Amygdala (tissue), 56 donors: ENCODE data around the gene PHACTR1.
A peak's percentile ranks its signal among the peaks of the same experiment; 100 is the strongest.
"Not testable (repeated sequence)": the region's sequence is repeated elsewhere in the genome, so short reads cannot be mapped to it uniquely, and the experiment has no call there.

Experiments used
- DNase-seq, 56 donors: peaks; one replicate each; lab custom pipeline; 2025; lab: John Stamatoyannopoulos, UW

PHACTR1 gene

DNA sequence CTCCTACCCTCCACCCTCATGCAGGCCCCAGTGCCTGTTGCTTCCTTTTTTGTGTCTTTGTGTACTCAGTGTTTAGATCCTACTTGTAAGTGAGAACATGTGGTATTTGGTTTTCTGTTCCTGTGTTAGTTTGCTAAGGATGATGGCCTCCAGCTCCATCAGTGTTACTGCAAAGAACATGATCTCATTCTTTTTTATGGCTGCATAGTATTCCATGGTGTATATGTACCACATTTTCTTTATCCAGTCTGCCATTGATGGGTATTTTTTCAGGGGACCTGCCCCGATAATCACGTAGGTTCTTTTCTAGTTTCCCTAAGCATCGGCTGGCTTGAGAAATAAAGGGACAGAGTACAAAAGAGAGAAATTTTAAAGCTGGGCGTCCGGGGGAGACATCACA lies 527.2 kb downstream of the PHACTR1 start:
- not testable (repeated sequence) for DNase-seq

DNA sequence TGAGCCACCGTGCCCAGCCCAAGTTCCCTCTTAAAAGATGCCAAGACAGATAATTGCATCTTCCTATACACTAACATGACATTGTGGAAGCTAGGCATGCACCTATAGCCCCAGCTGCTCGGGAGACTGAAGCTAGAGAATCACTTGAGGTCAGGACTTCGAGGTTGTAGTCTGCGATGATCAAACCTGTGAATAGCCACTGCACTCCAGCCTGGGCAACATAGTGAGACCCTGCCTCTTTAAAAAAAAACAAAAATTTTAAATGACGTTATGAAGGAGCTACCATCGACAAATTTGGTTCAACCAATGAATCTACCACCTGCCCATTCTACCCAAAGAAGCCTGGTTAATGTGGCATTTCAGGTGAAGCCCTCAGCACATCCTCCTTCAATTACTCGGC lies 531.1 kb downstream of the PHACTR1 start:
- DNase-seq = no peak

DNA sequence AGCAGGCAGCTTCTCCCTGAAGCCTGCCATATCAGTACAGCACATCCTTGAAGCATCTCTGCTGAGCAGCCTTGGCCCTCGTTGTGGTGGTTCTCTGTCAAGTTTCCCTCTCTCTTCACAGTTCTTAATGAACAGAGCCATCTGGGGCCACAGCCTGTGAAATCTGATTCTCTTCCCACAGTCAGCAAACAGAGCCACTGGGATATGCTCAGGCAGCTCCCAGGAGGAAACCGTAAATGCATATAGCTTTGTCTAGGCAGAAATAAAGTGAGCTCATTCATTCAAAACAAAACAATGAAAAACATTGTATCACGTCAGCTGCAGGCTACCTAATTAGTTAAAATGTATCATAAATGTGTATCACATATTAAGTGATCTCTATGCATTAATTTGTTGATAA lies 531.5 kb downstream of the PHACTR1 start:
- peak in 5 of 56 donors; percentile 15 to 29 (median 19) for DNase-seq

DNA sequence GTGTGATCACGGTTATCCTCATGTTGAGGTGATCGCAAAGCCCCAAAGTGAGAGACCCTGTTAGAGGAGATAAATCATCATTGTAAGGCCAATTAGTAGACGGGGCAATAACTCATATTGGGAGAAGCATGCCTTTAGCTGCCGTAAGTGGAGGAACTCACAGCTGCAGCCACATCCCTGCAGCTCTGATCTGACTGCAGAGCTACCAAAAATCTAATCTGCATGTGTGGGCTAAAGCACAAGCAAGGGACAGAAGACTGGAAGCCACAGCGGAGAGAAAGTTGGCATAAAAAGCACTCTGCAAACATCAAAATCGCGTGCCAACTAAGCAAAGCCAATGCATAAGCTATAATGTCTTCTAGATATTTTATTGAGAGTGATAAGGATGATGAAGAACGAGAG lies 532.0 kb downstream of the PHACTR1 start:
- DNase-seq = no peak

DNA sequence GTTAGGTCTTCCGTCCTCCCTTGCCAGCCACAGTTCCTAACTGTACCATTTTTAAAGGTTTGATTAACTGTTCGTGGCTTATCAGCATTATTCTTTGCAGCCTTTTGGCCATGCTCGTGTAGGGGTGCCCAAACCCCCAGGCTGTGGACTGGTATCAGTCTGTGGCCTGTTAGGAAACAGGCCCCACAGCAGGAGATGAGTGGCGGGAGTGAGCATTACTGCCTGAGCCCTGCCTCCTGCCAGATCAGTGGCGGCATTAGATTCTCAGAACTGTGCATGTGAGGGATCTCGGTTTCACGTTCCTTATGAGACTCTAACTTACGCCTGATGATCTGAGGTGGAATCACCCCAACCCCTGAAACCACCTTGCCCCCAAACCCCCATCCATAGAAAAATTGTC lies 532.4 kb downstream of the PHACTR1 start:
- DNase-seq = no peak

DNA sequence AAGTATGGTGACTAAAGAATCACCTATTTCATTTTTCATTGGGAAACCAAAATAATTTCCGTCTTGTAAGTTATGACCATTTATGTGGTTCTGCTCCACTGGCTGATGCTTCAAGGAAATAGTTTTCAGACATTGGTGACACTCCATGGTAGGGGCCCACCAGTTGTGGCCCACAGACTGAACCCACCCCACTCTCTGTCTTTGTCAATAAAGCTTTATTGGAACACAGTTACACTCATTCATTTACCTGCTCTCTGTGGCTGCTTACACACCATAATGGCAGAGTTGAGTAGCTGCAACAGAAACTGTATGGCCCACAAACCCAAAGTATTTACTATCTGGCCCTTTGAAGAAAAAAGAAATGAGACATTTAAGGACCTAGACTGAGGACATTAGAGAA lies 533.2 kb downstream of the PHACTR1 start:
- DNase-seq = no peak

DNA sequence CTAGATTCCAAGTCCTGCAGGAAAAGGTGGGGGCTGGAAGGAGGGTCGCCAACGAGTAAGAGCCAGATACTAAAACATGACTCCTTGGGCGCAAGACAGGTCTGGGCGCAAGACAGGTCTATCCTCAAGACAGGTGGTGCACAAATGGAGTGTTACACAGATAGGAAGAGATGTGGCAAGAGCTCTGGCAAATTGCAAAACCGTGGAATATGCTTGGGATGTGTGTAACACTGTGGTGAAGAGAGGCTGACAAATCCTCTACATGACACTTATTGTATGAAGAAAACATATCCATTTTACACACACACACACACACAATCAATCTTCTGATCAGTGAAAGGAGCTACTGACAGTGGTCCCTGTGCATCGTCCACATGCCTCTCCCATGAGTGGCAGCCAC lies 534.1 kb downstream of the PHACTR1 start:
- no peak for DNase-seq

DNA sequence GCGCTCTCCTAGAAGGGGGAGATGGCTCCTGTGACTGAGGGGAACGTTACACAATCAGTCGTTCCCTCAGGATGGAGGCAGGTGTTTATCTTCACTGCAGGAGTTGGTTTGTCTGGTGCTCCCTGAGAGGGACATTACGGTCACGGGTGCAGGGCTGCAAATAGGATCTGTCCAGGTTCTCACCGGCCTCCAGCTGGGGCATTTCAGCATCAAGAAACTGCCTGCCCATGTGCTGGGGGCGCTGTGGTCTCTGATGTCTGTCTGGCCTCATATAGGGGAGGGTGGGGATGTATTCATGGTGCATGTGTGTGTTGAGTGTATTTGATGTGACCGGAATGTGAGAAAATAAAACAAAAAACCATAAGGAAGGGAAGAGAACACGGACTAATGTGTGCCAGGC lies 534.7 kb downstream of the PHACTR1 start:
- no peak for DNase-seq

DNA sequence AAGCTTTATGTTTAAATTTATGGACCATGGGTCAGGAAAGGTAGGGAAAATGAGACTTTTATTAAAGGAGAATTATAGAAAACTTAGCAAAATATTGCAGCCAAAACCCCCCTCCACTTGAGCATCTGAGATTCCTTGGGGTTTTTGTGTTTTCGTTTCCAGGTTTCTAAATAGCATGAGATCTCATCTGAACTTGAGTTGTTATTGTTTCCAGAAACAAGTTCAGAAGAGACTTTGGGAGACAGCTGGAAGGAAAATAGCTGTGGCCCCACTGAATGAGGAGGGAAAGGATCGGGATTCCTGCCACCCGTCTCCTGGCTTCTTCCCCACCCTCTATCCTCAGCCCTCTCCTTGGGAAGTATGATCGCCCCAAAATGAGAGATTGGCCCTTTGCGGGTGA lies 536.2 kb downstream of the PHACTR1 start:
- DNase-seq = no peak

DNA sequence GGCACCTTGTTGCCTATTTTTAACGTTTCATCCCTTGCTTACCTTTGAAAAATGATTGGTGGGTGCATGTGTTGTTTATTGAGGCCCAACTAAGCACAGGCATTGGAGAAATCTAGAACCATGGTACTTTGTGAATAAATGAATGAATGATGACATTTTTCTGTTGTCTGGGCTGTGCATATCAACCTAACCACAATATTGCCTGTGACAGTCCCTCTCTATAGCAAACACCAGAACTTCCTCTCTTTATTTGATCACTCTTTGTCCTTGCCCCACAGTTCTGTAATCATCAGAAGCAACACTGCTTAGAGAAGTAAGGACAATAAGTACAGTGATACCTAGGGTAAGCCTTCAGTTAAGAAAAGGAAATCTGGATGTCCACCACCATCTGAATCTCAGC lies 536.7 kb downstream of the PHACTR1 start:
- no peak for DNase-seq

DNA sequence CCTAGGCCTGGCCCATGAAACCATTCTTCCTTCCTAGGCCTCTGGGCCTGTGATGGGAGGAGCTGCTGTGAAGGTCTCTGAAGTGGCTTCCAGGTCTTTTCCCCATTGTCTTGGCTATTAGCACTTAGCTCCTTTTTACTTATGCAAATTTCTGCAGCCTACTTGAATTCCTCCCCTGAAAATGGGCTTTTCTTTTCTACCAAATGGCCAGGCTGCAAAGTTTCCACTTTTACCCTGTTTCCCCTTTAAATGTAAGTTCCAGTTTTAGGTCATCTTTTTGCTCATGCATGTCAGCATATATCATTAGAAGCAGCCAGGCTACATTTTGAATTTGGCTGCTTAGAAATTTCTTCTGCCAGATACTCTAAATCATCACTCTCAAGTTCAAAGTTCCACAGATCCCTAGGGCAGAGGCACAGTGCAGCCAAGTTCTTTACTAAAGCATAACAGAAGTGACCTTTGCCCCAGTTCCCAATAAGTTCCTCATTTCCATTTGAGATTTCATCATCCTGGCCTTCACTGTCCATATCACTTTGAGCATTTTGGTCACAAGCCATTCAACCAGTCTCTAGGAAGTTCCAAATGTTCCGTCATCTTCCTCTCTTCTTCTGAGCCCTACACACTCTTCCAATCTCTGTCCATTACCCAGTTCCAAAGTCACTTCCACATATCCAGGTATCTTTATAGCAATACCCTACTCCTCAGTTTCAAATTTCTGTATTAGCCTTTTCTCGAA lies 539.9 kb downstream of the PHACTR1 start:
- no peak for DNase-seq

DNA sequence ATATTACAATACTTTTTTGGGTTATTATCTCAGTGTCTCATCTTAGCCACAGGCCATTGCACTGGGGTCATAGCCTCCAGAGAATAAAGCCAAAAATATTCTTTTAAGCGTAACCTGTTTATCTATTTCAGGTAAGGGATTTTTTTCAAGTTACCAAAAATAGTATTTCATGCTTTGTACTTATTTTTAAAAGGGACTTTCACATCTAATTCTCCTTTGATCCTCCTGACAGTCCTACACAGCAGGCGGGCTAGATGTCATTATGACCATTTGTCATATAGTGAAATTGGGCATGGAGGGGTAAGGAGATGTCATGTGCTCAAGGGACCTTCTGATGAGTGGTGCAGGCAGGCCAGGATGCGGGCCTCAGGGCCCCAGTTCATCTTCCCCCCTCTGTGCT lies 542.8 kb downstream of the PHACTR1 start:
- no peak for DNase-seq

DNA sequence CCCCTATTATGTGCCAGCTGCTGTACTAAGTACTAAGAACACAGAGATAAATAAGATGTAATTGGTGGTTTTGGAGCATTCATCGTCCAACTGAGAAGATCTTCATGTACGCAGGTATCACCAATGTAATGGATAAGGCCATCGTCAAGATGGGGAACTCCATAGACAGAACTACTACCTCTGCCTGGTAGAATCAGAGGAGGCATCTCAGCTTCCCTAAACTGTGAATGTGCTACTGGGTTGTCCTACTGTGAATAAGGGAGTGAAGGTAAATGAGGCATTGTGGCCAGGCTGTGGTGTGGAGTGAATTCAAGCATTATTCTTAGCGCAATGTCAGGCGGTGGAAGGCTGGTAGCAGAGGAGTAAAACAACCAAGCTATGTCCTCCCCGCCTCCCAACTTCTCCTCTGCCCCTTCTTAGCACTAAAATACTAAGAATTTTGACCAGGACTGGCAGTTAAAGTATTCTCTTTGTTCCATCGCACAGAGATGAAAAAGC lies 543.6 kb downstream of the PHACTR1 start:
- DNase-seq = no peak

DNA sequence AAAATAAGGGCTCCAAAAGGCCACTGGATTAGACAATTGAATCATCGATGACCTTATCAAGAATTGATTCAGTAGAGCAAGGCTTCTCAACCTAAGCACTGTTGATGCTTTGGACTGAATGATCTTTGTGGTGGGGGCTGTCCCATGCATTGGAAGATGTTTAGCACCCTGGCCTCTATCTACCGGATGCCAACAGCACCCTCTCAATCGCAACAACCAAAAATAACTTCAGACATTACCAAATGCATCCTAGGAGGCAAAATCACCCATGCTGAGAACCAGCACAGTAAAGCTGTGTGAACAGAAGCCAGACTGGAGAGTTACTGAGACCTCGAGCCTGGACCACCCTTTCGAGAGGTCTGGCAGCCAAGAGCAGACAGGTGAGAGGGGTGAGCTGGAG lies 544.3 kb downstream of the PHACTR1 start:
- no peak for DNase-seq

DNA sequence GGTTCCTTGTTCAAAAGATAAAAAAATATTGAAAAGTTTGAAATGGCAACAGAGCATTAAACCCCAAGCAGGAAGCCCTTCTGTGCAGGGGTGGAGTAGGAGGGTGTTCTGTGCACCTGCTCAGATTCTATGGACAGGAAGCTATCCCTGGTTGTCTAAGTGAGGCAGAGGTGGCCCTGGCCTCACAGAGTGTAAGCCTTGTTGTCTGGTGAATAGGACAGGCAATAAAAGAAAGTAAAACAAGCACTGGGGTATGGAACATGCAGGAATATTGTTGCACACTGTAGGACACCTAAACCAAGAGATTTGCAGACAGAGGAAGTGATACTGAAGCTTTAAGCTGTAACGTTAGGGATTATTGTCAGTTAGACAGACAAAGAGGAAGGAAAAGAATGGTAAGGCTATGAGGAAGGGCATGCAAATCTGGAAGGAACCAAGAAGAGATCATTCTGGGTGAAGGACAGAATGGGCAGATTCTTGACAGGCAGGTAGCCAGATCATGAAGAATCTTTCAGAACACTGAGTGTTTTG lies 545.0 kb downstream of the PHACTR1 start:
- DNase-seq = no peak

DNA sequence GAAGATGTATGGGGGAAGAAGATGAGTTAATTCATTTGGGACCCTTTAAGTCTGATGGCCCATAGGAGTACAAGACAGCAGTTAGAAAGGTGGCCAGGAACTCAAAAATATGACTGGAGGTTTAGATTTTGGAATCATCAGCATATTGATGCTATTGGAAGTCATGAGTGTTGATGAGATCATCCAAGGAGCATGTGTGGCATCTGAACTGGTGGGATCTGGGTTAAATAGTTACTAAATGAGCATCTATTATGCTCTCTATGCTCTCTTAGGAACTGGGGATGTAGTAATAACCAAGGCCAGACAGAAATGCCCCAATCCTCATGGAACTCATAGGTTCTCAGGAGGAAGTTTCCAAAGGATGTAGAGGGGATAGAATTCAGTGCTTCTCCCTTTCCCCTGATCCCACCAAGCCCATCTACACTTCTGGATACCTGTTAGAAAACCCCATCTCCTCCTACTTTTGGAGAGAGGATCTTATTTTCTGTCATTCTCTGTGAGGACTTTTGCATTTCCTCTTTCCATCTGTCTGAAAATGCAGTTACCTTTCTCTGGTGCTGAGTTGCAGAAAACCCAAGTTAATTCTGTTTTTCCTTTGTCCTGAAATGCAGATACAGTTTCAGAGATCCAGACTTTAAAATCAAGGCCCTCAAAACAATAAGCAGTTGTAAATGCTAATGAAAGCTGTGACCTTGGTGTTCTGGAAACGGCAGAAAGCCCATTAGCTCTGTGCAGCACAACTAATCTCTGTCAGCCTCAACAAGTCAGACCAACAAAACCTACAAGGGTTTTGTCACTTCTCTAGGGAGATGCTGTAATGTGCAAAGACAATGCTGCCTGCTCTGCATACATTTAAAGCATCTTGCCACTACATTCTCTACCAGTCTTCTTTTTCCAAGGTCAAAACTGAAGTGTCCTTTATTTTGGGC lies 546.0 kb downstream of the PHACTR1 start:
- DNase-seq = no peak

DNA sequence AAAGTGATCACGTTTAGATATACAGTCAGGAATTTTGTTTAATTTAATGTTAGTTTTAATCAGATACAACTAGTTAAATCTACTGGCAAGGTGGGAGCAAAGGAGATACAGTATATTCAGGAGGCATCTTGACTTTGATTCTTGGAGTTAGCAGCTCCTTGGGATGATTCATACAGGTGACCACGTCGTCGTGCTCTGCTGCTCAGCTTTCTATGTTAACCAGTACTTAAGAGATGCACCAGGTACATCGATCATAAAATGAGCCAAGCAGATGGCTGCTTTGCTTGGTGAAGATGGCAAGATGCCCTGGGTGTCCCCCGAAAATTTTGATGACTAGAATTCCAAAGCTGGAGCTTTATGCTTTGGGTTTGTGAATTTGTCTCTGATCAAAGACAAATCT lies 547.1 kb downstream of the PHACTR1 start:
- DNase-seq = no peak

DNA sequence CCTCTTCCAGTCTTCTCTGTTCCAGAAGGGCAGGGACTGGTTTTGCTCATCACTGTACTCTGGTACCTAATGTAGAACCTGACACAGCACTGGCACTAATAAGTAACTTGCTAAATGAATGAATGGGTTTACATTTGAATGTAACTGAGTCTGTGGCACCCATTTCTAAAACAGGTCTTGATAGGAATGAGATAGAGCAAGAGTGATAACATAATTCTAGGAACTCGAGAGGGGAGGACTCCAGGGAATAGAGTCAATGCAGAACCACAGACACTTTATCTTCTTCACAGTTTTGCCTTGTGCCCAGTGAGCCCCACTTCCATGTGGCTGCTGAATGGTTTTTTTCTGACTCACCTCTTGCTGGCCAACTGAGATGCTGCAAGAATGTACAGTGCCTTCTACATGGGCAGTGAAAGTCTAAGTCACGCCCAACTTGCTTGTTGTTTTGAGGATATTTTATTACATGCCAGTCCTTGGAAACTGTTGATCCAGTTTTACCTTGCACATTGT lies 550.6 kb downstream of the PHACTR1 start:
- no peak for DNase-seq

DNA sequence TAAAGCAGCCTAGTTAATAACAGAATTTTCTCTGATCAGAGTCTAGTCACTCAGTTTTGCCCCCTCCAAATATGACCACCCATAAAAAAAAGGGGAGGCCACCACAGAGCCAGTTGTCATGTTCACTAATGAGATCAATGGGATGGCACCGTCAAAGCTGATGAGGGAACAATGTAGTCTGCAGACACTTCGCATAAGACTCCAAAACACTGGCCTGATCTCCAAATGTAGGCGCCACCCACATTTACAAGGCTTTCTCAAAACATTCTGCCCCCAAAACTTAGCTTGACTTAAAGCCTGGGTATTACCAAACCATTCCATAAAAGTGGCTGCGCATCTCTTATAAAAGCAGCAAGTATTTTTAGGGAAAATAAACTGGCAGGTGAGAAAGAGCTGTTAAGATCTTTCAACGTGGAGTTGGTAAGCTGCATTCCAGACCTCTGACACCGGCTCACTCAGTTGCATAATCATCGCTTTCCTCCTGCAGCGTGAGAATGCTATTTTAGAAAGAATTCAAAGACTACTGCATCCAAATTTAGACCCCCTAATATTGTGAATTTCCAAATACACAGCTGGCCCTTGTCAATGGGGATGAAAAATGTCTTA lies 552.4 kb downstream of the PHACTR1 start:
- no peak for DNase-seq

DNA sequence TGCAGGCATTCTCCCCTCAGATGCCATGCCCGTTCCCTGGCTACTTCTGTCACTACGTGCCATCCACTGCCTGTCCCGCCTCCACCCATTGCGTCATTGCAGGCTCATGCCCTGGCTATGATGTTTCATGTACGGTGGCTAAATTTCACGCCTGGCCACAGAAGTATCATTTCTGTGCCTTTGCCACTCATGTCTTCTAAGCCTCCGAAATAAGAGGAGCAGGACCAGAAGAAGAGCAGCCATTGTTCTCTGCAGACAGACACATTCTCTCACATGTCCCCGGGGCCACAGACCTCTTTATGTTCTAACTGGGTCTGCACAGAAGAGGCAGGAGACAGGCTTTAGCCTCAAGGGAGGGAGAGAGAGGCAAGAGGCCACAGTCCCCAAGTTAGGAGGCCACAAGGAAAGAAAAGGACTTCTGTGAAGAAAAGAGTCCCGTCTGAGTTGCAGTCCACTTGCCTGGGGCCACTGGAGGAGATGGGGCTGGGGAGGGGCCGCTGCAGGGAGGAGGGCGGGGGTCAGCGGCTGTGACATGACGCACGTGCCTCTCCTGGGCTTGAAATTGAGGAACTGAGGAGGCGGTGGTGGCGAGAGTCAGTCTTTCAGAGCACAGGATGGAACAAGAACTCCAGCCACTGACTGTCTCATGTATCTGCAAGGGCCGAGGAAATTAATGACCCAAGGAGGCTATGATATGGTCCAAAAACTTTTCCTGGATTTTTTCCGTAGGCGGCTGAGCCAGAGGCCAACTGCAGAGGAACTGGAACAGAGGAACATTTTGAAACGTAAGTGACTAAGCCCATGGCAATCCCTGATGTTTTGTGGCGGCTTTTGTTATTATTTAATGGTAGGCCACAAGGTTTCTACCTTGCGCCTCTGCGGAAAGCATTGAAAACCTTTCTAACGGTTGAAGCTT lies 555.8 kb downstream of the PHACTR1 start:
- peak in 10 of 56 donors; percentile 9 to 39 (median 22) for DNase-seq
